A549 (cell line): ENCODE results near the gene PLCB4. TPM values are rescaled to one million over a fixed set of nuclear protein-coding genes. Genes with fewer than 3 reads are reported as not detected.

ENCODE experiments used
- ATAC-seq, 2 experiments: fragments of 200-7000 bp in 1 of 2; fragments of >200 bp in 1 of 2; cut with Nextera tagmentation in 1 of 2; cut with Tn5 transposase in 1 of 2; 3 replicates each; pipeline versions ENCODE4 v1.8.0 to v1.9.1; 2018 to 2020; ENCODE audit warnings: mild to moderate bottlenecking in 1 of 2, moderate library complexity in 1 of 2
- CTCF ChIA-PET: fragments of 300-600 bp; sonication (Branson Sonifier 250); formaldehyde crosslinking; extraction: SDS; loops from one replicate; lab custom pipeline; 2021; ENCODE audit warnings: antibody characterized with exemption, inconsistent platforms; lab: Yijun Ruan, JAX
- POLR2A ChIA-PET: fragments of 350-600 bp; formaldehyde crosslinking; extraction: SDS; loops from one replicate; lab custom pipeline; 2021; ENCODE audit warnings: antibody characterized with exemption, inconsistent platforms; lab: Yijun Ruan, JAX
- DNase-seq, 2 experiments: peaks; one replicate each; pipeline versions ENCODE4 v3.0.0 to v3.0.0-alpha.2; 2011 to 2016; ENCODE audit warnings: low read depth in 1 of 2, low spot score in 1 of 2
- FAIRE-seq: peaks from 2 replicates; lab custom pipeline; 2011; peaks lifted over from hg19 to GRCh38; lab: Jason Lieb, UNC
- H3K27ac ChIP-seq, 2 experiments: fragments of >200 bp; sonication (Bioruptor Twin); formaldehyde crosslinking; 3 replicates each; pipeline ENCODE4 v1.5.1; 2016 to 2017
- H3K4me1 ChIP-seq: fragments of >200 bp; sonication (Bioruptor Twin); formaldehyde crosslinking; 3 replicates; pipeline ENCODE4 v1.6.1; 2016
- H3K4me2 ChIP-seq: fragments of >200 bp; sonication (Bioruptor Twin); formaldehyde crosslinking; 3 replicates; pipeline ENCODE4 v1.6.1; 2016
- H3K4me3 ChIP-seq: fragments of >200 bp; sonication (Bioruptor Twin); formaldehyde crosslinking; 3 replicates; pipeline ENCODE4 v1.5.1; 2016
- H3K9me3 ChIP-seq: fragments of >200 bp; sonication (Bioruptor Twin); formaldehyde crosslinking; 3 replicates; pipeline ENCODE4 v1.6.1; 2016
- BCL3 ChIP-seq: fragments of >200 bp; sonication (Bioruptor Twin); formaldehyde crosslinking; IDR thresholded peaks from 3 replicates; pipeline ENCODE4 v1.6.1; 2016
- CBX8 ChIP-seq: fragments of 200-600 bp; sonication (generic); IDR thresholded peaks from 2 replicates; pipeline ENCODE4 v1.6.1; 2016
- CHD2 ChIP-seq: fragments of 150-350 bp; IDR thresholded peaks from 2 replicates; pipeline ENCODE4 v1.6.1; 2014; ENCODE audit warnings: low read length; ENCODE audit not compliant: partially characterized antibody
- ESRRA ChIP-seq: fragments of 150-350 bp; IDR thresholded peaks from 2 replicates; pipeline ENCODE4 v1.6.1; 2014; ENCODE audit warnings: mild to moderate bottlenecking, low read length, borderline replicate concordance
- FOSB ChIP-seq: fragments of 250-450 bp; sonication (Bioruptor Pico); IDR thresholded peaks from 2 replicates; pipeline ENCODE4 v1.5.0; 2020; ENCODE audit warnings: mild to moderate bottlenecking, moderate library complexity
- FOSL2 ChIP-seq, 2 experiments: fragments of 450-650 bp in 1 of 2; fragments of >200 bp in 1 of 2; sonication (Bioruptor Twin) in 1 of 2; formaldehyde crosslinking; IDR thresholded peaks; 2 replicates each; pipeline versions ENCODE4 v1.5.0 to v1.6.1; 2016 to 2020; ENCODE audit warnings: mild to moderate bottlenecking in 1 of 2, moderate library complexity in 1 of 2
- FOXS1 ChIP-seq: fragments of 250-450 bp; sonication (Bioruptor Pico); IDR thresholded peaks from 2 replicates; pipeline ENCODE4 v1.5.0; 2020; ENCODE audit warnings: mild to moderate bottlenecking, moderate library complexity
- HEYL ChIP-seq: fragments of 250-450 bp; sonication (Bioruptor Pico); IDR thresholded peaks from 2 replicates; pipeline ENCODE4 v1.8.0; 2021; ENCODE audit warnings: mild to moderate bottlenecking, moderate library complexity
- HOXA7 ChIP-seq: fragments of 250-450 bp; sonication (Bioruptor Pico); IDR thresholded peaks from 2 replicates; pipeline ENCODE4 v1.5.0; 2020; ENCODE audit warnings: mild to moderate bottlenecking, moderate library complexity
- JUN ChIP-seq, 2 experiments: fragments of >200 bp; sonication (Bioruptor Twin); formaldehyde crosslinking; IDR thresholded peaks; 2 replicates in 1 of 2; 3 replicates in 1 of 2; pipeline ENCODE4 v1.6.1; 2016 to 2017
- KDM1A ChIP-seq: fragments of 200-600 bp; sonication (generic); IDR thresholded peaks from 2 replicates; pipeline ENCODE4 v1.6.1; 2016; ENCODE audit warnings: low read depth, mild to moderate bottlenecking
- KDM5A ChIP-seq: fragments of 200-600 bp; sonication (generic); IDR thresholded peaks from 2 replicates; pipeline ENCODE4 v1.6.1; 2016; ENCODE audit warnings: antibody characterized with exemption, mild to moderate bottlenecking
- MAX ChIP-seq: IDR thresholded peaks from 2 replicates; pipeline ENCODE4 v1.6.1; 2012
- MAZ ChIP-seq: fragments of 150-350 bp; IDR thresholded peaks from 2 replicates; pipeline ENCODE4 v1.6.1; 2014; ENCODE audit warnings: antibody characterized with exemption, low read depth, low read length, borderline replicate concordance
- MYC ChIP-seq: IDR thresholded peaks from 2 replicates; pipeline ENCODE4 v1.6.1; 2012; ENCODE audit warnings: mild to moderate bottlenecking, inconsistent platforms, low read length, improper control_type of control experiment, borderline replicate concordance
- NPAS2 ChIP-seq: fragments of 250-450 bp; sonication (Bioruptor Pico); IDR thresholded peaks from 2 replicates; pipeline ENCODE4 v1.8.0; 2022; ENCODE audit warnings: mild to moderate bottlenecking, moderate library complexity, borderline replicate concordance
- RAD21 ChIP-seq, 2 experiments: fragments of >200 bp in 1 of 2; sonication (Bioruptor Twin) in 1 of 2; formaldehyde crosslinking in 1 of 2; IDR thresholded peaks in 1 of 2; conservative IDR thresholded peaks in 1 of 2; 2 replicates in 1 of 2; 3 replicates in 1 of 2; pipeline ENCODE4 v1.6.1; 2012 to 2018; ENCODE audit warnings: inconsistent platforms in 1 of 2
- RCOR1 ChIP-seq: fragments of 150-350 bp; IDR thresholded peaks from 2 replicates; pipeline ENCODE4 v1.6.1; 2014; ENCODE audit warnings: antibody characterized with exemption, low read length, low read depth
- REST ChIP-seq: fragments of 200-600 bp; sonication (generic); IDR thresholded peaks from 2 replicates; pipeline ENCODE4 v1.6.1; 2016; ENCODE audit warnings: antibody characterized with exemption, mild to moderate bottlenecking, moderate library complexity
- RFX5 ChIP-seq: fragments of 450-650 bp; IDR thresholded peaks from 2 replicates; pipeline ENCODE4 v1.7.1; 2014; ENCODE audit warnings: antibody characterized with exemption, mild to moderate bottlenecking, moderate library complexity
- TP53 ChIP-seq: fragments of 250-450 bp; sonication (Bioruptor Pico); IDR thresholded peaks from 2 replicates; pipeline ENCODE4 v1.5.0; 2021; ENCODE audit warnings: mild to moderate bottlenecking, moderate library complexity
- ZNF302 ChIP-seq: fragments of 250-450 bp; sonication (Bioruptor Pico); IDR thresholded peaks from 2 replicates; pipeline ENCODE4 v1.9.0; 2021; ENCODE audit warnings: inconsistent platforms, mild to moderate bottlenecking, moderate library complexity
- ZSCAN20 ChIP-seq: fragments of 250-450 bp; sonication (Bioruptor Pico); IDR thresholded peaks from 2 replicates; pipeline ENCODE4 v1.8.0; 2022; ENCODE audit warnings: mild to moderate bottlenecking, moderate library complexity
- WGBS: methylation state at CpG from one replicate; pipeline ENCODE4 v1.1.6; 2017; ENCODE audit errors: missing lambda C conversion rate; 5-methylcytosine and 5-hydroxymethylcytosine counted together
- polyA plus RNA-seq, 4 experiments: library from polyadenylated mRNA; depleted of rRNA in 3 of 4; stranded (reverse); fragments of >200 nt; fragmentation: RNase III in 1 of 4; extraction: RNeasy Plus Mini Kit Qiagen cat#74134 plus additional on column Dnase treatment in 1 of 4; gene quantifications; 2 replicates in 3 of 4; 3 replicates in 1 of 4; pipeline ENCODE4 v1.2.3, GENCODE V29; 2011 to 2017

The PLCB4 gene
- polyA plus RNA-seq, 2 of the 4 experiments (the other 2 are of a cell fraction), result 17.1 to 32.1 TPM

GRCh38 chr20:9070304-9070703 lies 1.4 kb downstream of the PLCB4 start (continued):
- TF ChIP-seq ZNF302 (CRISPR knock-in tag) (no peak), ZSCAN20 (no peak), HOXA7 (CRISPR knock-in tag) (no peak), TP53 (no peak)

GRCh38 chr20:9071976-9072726 lies 3.3 kb downstream of the PLCB4 start:
- 9% methylated on average over 2 of the region's 2 CpGs for WGBS
- Histone ChIP-seq H3K4me1 (peaks cover 62% of the 10 kb centered on the region), H3K9me3 (no peaks in the 10 kb centered on the region), H3K27ac (peak overlapping the region; percentile 81 to 90), H3K4me3 (peak overlapping the region; percentile 12), H3K4me2 (peak overlapping the region; percentile 79)
- ATAC-seq, result no peak
- peak in 1 of 2 experiments; percentile 56 for DNase-seq
- FAIRE-seq, result no peak
- POLR2A ChIA-PET, result interaction anchor here (0.6 to 1.0 kb wide), 2 partner anchors 65 to 102 kb away, joined by 3 read pairs; no protein-coding TSS in a partner anchor
- TF ChIP-seq CBX8 (no peak), MYC (no peak), RAD21 (conservative IDR thresholded peaks at IDR 0.05 in 1 of 2, IDR thresholded peaks at IDR 0.05 in 1 of 2) (peak in 1 of 2 experiments; percentile 14; a peak in 2 of 5 replicates), RFX5 (no peak), BCL3 (no peak), HEYL (no peak), FOXS1 (no peak), FOSB (0 out of 2 replicates have a peak, but pooled peaks have one; percentile 13), MAX (peak; percentile 18; the same call in 1 of the 2 replicates), ESRRA (no peak), RCOR1 (no peak), HOXA7 (CRISPR knock-in tag) (no peak), JUN (IDR thresholded peaks at IDR 0.05) (no peak), CHD2 (no peak), FOSL2 (IDR thresholded peaks at IDR 0.05) (no peak), FOSL2 (CRISPR knock-in tag; IDR thresholded peaks at IDR 0.05) (peak; percentile 42), KDM1A (no peak), MAZ (no peak), KDM5A (no peak), NPAS2 (CRISPR knock-in tag) (no peak), REST (no peak)
- CTCF ChIA-PET, result interaction anchor here (0.7 to 8.7 kb wide), 7 partner anchors 9 to 287 kb away, joined by 3 to 42 read pairs (median 4); no protein-coding TSS in a partner anchor
